HFFc6 (cell line): Measurements from ENCODE around the gene CORO1C. TPM values are rescaled to one million over a fixed set of nuclear protein-coding genes. Genes with fewer than 3 reads are reported as not detected.

Experiments
- DNase-seq: peaks from one replicate; pipeline ENCODE4 v3.0.0-alpha.2; 2018
- H3K27ac Mint-ChIP-seq: 2 replicates; pipeline ENCODE4 v1.8.0; 2020; ENCODE audit warnings: mild to moderate bottlenecking, mixed read lengths
- H3K27me3 Mint-ChIP-seq: 2 replicates; pipeline ENCODE4 v1.8.0; 2021; ENCODE audit warnings: mild to moderate bottlenecking, moderate library complexity, mixed read lengths; ENCODE audit not compliant: insufficient read depth
- H3K36me3 Mint-ChIP-seq: 2 replicates; pipeline ENCODE4 v1.8.0; 2021; ENCODE audit warnings: low read depth, mixed read lengths
- H3K4me1 Mint-ChIP-seq: 2 replicates; pipeline ENCODE4 v1.8.0; 2020; ENCODE audit warnings: low read depth, mixed read lengths
- H3K4me3 Mint-ChIP-seq: 2 replicates; pipeline ENCODE4 v1.8.0; 2020; ENCODE audit warnings: mild to moderate bottlenecking, moderate library complexity, mixed read lengths
- H3K9me3 Mint-ChIP-seq: 2 replicates; pipeline ENCODE4 v1.8.0; 2020; ENCODE audit warnings: mild to moderate bottlenecking, mixed read lengths
- total RNA-seq, 6 experiments: library from RNA; stranded (reverse); fragmentation: NEBNext Ultra II Directional; extraction: Animal tissue kit (Norgen Biotek cat#: 25700); gene quantifications; 2 replicates in 1 of 6; 3 replicates in 5 of 6; pipeline ENCODE4 v1.2.3, GENCODE V29; 2021
- TF ChIP-seq, protein P1 (sequence below): fragments of 200-600 bp; sonication (generic); IDR thresholded peaks from 2 replicates; pipeline ENCODE4 v1.5.0; 2021; ENCODE audit warnings: antibody characterized with exemption, mild to moderate bottlenecking

The CORO1C gene
- total RNA-seq, 6 experiments from 2014 or later = 541 to 709 (median 649) TPM

DNA sequence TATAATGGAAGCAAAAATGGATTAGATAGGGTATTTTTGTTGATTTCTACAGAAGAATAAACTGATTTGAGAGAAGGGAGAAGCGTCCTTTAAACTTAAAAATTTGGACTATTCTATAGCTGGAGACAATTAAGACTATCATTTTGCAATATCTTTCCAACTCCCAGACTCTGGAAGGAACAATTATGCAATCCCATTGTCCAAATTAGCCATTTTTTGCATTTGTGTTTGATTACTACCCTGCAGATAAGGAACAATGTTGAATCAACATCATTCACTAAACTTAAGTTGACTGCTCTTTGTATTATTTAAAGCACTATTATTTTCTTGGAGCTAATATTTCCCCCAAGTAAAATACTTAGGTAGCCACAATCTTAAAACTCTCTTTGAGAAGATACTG, 62.8 kb downstream of the CORO1C start:
- H3K4me3 Mint-ChIP-seq = peak overlapping the region; percentile 23
- peak overlapping the region; percentile 96; the same call in 1 of the 2 replicates for H3K27ac Mint-ChIP-seq
- TF ChIP-seq, protein P1, sequence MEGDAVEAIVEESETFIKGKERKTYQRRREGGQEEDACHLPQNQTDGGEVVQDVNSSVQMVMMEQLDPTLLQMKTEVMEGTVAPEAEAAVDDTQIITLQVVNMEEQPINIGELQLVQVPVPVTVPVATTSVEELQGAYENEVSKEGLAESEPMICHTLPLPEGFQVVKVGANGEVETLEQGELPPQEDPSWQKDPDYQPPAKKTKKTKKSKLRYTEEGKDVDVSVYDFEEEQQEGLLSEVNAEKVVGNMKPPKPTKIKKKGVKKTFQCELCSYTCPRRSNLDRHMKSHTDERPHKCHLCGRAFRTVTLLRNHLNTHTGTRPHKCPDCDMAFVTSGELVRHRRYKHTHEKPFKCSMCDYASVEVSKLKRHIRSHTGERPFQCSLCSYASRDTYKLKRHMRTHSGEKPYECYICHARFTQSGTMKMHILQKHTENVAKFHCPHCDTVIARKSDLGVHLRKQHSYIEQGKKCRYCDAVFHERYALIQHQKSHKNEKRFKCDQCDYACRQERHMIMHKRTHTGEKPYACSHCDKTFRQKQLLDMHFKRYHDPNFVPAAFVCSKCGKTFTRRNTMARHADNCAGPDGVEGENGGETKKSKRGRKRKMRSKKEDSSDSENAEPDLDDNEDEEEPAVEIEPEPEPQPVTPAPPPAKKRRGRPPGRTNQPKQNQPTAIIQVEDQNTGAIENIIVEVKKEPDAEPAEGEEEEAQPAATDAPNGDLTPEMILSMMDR = no peak
- H3K4me1 Mint-ChIP-seq = peaks cover 97% of the 10 kb centered on the region
- peaks cover 9% of the 10 kb centered on the region; the same call in 1 of the 2 replicates for H3K27me3 Mint-ChIP-seq
- 0 out of 2 replicates have a peak, but pooled peaks cover 3% of the 10 kb centered on the region for H3K9me3 Mint-ChIP-seq
- H3K36me3 Mint-ChIP-seq = peaks cover 44% of the 10 kb centered on the region
- DNase-seq = no peak

DNA sequence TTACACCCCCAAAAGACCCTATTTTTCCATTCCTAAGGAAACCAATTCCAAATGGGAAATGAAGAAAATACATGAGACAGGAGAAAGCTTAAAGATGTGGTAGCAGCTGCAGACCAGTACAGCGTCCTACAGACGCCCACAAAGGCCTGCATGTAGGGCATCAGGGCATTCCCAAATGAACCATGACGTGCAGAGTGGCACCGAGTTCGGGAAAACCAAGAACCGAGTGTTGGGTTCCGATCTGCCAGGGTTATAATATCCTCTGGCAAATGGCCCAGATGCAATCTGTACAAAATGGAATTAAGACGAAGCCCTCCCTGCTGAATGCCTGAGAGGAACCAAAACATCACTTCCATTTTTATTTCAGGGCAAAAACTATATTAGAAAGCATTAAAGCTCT, 63.3 kb downstream of the CORO1C start:
- Mint-ChIP-seq H3K27ac (peak overlapping the region; percentile 96), H3K4me3 (peak overlapping the region; percentile 23; the same call in 1 of the 2 replicates), H3K9me3 (0 out of 2 replicates have a peak, but pooled peaks cover 3% of the 10 kb centered on the region), H3K27me3 (peaks cover 9% of the 10 kb centered on the region; the same call in 1 of the 2 replicates), H3K4me1 (peaks cover 97% of the 10 kb centered on the region), H3K36me3 (peaks cover 45% of the 10 kb centered on the region)
- DNase-seq = no peak
- TF ChIP-seq, protein P1 = no peak

DNA sequence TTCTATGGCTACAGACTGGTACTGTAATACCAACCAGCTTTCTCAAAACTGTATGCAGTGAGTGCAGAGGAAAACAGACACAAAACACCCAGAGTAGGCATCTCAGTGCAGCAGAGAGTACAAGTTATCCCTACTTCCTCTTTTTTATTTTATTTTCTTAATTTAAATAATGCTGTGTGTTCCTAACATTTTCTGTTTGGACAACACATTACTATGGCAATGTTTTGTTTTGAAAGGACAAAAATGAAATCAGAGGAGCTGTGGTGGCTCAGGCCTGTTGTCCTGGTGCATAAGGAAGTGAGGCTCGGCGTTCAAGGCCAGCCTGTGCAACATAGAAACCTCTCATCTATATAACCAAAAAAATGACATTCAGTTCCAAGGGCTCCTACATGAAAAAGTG, 64.0 kb downstream of the CORO1C start:
- 0 out of 2 replicates have a peak, but pooled peaks cover 3% of the 10 kb centered on the region for H3K9me3 Mint-ChIP-seq
- peak overlapping the region; percentile 30; the same call in 1 of the 2 replicates for H3K4me3 Mint-ChIP-seq
- peaks cover 97% of the 10 kb centered on the region for H3K4me1 Mint-ChIP-seq
- peaks cover 43% of the 10 kb centered on the region for H3K36me3 Mint-ChIP-seq
- peak overlapping the region; percentile 96 for H3K27ac Mint-ChIP-seq
- no peak for DNase-seq
- TF ChIP-seq, protein P1 = no peak
- H3K27me3 Mint-ChIP-seq = peaks cover 7% of the 10 kb centered on the region; the same call in 1 of the 2 replicates

DNA sequence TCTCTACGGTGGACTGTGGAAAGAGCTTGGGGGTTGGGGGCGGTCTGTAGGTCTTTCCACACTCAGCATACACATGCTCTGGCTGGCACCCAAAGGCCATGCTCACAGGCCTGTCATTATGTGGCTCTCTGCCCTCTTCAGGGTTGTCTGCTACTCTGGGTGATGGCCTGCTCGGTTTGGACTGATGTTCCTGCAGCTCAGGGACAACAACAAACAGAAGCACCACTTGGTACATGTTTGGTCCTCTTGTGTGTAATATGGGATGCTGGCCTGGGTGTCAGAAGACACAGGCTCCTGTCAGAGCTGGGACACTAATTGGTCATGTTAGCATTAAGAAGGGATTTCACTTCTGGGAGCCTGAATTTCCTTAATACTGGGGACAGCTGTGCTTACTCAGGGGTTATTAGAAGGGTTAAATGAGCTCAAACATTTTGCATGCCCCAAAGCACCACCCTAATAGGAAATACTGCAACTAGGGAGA, 64.9 kb downstream of the CORO1C start:
- H3K4me3 Mint-ChIP-seq = peak overlapping the region; percentile 13; the same call in 1 of the 2 replicates
- H3K27ac Mint-ChIP-seq = peak overlapping the region; percentile 96
- H3K9me3 Mint-ChIP-seq = 0 out of 2 replicates have a peak, but pooled peaks cover 3% of the 10 kb centered on the region
- TF ChIP-seq, protein P1 = no peak
- peaks cover 7% of the 10 kb centered on the region for H3K27me3 Mint-ChIP-seq
- H3K36me3 Mint-ChIP-seq = peaks cover 45% of the 10 kb centered on the region
- peaks cover 100% of the 10 kb centered on the region for H3K4me1 Mint-ChIP-seq
- peak; percentile 30 for DNase-seq

DNA sequence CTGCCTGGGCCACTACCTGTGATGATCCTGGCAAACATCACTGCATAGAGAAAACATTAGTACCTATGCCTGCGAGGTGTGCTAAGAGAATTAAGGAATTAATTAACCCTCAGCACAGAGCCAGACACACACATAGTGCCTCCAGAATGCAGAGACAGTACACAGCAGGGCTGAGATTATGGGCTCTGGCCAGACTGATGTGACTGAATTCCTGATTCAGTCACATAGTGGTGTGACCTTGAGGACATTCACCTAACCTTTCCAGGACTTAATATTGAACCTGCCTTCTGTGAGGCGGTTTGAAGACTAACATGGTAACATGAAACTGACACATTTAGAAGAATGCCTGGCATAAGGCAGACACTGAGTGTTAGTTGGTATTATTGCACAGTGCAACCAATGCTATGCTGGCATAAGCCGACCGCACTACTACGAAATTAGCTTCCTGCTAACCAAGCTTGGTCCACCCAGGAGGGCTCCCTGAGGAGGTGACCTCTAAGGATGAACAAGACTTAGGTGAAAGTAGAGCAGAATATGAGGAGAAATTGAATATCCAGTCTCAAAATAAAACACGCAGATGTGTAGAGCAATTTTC, 65.6 kb downstream of the CORO1C start:
- H3K27ac Mint-ChIP-seq = peak overlapping the region; percentile 96
- no peak for DNase-seq
- peaks cover 100% of the 10 kb centered on the region for H3K4me1 Mint-ChIP-seq
- peak overlapping the region; percentile 30; the same call in 1 of the 2 replicates for H3K4me3 Mint-ChIP-seq
- TF ChIP-seq, protein P1 = no peak
- H3K36me3 Mint-ChIP-seq = peaks cover 45% of the 10 kb centered on the region
- peaks cover 7% of the 10 kb centered on the region for H3K27me3 Mint-ChIP-seq
- H3K9me3 Mint-ChIP-seq = no peaks in the 10 kb centered on the region
